NCI-H2107 treated with DMSO at 0.1 percent for 48 hours (cell line): Measurements from ENCODE around the gene CHRM5.
"Not testable (repeated sequence)": the region's sequence is repeated elsewhere in the genome, so short reads cannot be mapped to it uniquely, and the experiment has no call there.

ENCODE experiments used
- DNase-seq: peaks from one replicate; lab custom pipeline; 2025; ENCODE audit not compliant: unreplicated experiment; lab: John Stamatoyannopoulos, UW

Gene CHRM5

GRCh38 chr15:33987444-33987843, 19.1 kb downstream of the CHRM5 start:
- no peak for DNase-seq

GRCh38 chr15:33988384-33988783, 20.1 kb downstream of the CHRM5 start:
- no peak for DNase-seq

GRCh38 chr15:33994005-33994615, 25.8 kb downstream of the CHRM5 start:
- DNase-seq: peak; percentile 3

DNA sequence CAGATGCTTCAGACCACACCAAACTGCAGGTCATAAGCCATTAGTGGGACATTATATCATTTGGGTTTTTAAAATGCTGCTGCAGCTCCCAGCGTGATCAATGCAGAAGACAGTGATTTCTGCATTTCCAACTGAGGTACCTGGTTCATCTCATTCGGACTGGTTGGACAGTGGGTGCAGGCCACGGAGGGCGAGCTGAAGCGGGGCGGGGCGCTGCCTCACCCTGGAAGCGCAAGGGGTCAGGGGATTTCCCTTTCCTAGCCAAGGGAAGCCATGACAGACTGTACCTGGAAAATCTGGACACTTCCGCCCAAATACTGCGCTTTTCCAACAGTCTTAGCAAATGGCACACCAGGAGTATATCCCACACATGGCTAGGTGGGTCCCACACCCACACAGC, 27.4 kb downstream of the CHRM5 start:
- DNase-seq: not testable (repeated sequence)

DNA sequence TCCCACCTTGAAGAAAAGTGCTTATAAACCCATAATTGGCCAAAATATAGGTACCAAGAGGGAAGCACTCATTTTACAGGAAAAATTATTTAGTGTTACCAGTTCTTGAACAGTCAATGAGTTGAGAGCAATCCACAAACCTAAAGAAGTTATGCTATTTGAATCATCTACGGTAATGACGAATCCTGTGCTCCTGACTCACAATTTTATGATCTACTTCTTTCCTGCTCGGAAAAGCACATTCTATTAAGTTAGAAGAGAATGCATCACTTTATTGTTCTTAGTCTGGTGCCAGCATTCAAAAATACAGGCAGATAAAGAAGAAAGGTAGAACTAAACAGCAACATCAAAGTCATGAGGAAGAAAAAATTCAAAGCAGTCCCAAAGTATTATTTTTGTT, 33.2 kb downstream of the CHRM5 start:
- no peak for DNase-seq

GRCh38 chr15:34006381-34006780, 38.1 kb downstream of the CHRM5 start:
- no peak for DNase-seq

DNA sequence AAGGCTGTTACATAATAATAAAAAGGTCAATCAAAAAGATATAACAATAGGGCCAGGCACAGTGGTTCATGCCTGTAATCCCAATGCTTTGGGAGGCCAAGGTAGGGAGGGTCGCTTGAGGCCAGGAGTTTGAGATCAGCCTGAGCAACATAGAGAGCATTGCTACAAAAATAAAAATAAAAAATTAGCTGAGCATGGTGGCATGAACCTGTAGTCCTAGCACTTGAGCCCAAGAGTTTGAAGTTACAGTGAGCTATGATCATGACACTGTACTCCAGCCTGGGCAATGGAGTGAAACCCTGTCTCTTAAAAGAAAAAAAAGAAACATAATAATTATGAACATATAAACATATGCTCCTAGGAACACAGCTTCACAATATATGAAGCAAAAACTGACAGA, 41.4 kb downstream of the CHRM5 start:
- DNase-seq: no peak

DNA sequence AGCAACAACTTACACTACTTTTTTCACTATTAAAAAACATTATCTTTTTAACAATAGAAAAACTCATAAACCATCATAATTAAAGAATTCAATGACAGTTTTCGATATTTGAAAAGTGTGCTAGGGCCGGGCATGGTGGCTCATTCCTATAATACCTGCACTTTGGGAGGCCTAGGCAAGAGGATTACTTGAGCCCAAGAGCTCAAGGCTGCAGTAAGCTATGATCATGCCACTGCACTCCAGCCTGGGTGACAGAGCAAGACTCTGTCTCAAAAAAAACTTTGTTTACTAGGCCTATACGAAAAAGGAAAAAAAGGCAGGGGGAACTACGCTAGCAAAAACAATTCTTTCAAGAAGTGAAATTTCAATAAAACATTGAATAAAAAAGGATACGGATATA, 42.6 kb downstream of the CHRM5 start:
- DNase-seq: no peak

DNA sequence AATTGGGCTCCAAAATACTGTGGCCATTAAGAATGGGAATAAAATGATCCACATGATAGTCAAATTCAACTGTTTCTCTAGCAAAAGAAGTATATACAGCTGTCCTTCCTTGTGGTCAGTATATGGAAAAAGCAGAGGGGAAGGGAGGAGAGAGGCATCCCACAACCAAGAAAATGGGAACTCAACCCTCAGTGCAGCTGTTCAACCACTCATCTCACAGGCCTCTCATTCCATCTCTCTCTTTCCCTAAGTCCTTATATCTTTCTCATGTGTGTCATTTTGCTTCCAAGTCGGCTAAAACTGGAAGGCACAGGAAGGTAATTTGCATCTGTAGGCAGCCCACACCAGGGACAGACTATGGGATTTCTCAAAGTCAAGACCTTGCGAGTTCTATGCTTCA, 43.2 kb downstream of the CHRM5 start:
- no peak for DNase-seq

- DNase-seq: no peak
These were observed 44.2 kb downstream of the CHRM5 start for GRCh38 chr15:34012461-34013028.

GRCh38 chr15:34013746-34014145, 45.4 kb downstream of the CHRM5 start:
- DNase-seq: no peak

DNA sequence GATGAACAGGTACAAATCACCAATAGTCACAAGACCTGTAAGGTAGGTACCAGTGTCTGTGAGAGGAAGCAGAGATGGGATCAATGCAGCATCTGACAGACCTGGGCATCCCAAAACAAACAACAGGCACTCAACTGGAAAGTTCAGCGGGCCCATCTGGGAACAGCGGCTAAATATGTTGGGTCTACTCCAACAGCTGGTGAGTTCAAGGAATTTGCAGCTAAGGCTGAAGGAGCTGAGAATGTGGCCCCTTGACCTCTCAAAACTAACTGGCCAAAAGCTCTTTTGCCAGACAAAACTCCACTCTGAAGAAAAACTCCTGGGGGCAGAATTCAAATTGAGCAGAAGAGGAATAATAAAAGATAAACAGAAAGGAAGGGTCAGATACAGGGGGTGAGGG, 46.3 kb downstream of the CHRM5 start:
- no peak for DNase-seq

- no peak for DNase-seq
These were observed 49.8 kb downstream of the CHRM5 start for GRCh38 chr15:34018021-34018645.

GRCh38 chr15:34018738-34019137, 50.4 kb downstream of the CHRM5 start:
- DNase-seq: not testable (repeated sequence)

GRCh38 chr15:34019369-34019990, 51.2 kb downstream of the CHRM5 start:
- no peak for DNase-seq

GRCh38 chr15:34023907-34024306, 55.6 kb downstream of the CHRM5 start:
- DNase-seq: no peak

GRCh38 chr15:34025252-34025651, 57.0 kb downstream of the CHRM5 start:
- no peak for DNase-seq

- no peak for DNase-seq
These were observed 59.3 kb downstream of the CHRM5 start for GRCh38 chr15:34027606-34028005.

- DNase-seq: no peak
These were observed 63.9 kb downstream of the CHRM5 start for GRCh38 chr15:34031987-34032760.

- DNase-seq: peak; percentile 5
These were observed 70.0 kb downstream of the CHRM5 start for GRCh38 chr15:34038023-34038870.
